ENCODE results near the gene PARVB. TPM values are rescaled to one million over a fixed set of nuclear protein-coding genes. Genes with fewer than 3 reads are reported as not detected.

PARVB gene
- total and polyA plus RNA-seq, 9 donors, result 12.3 to 62.9 (median 39.1) TPM

DNA sequence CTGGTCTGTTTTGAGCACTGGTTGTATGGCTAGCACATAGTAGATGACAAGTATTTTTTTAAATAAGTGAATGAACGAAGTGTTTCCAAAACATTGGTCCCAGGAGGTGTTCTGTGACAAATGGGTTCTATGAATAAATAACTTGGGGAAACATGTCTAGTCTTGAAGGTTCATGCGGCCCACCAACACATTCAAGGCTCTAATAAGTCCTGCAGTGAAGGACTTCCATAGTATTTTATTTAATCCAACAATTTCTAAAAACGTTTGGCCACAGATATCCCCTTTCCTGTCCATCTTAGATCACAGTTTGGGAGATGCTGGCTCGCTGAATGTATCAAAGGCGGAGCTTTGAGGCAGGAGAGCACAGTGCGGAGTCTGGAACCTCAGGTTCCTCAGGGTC, 179.1 kb downstream of the PARVB start:
- DNase-seq, result no peak
- TF ChIP-seq EP300 (IDR thresholded peaks at IDR 0.05), result no peak
- no peak for TF ChIP-seq POLR2A (IDR thresholded peaks at IDR 0.05)
- TF ChIP-seq, protein P1, sequence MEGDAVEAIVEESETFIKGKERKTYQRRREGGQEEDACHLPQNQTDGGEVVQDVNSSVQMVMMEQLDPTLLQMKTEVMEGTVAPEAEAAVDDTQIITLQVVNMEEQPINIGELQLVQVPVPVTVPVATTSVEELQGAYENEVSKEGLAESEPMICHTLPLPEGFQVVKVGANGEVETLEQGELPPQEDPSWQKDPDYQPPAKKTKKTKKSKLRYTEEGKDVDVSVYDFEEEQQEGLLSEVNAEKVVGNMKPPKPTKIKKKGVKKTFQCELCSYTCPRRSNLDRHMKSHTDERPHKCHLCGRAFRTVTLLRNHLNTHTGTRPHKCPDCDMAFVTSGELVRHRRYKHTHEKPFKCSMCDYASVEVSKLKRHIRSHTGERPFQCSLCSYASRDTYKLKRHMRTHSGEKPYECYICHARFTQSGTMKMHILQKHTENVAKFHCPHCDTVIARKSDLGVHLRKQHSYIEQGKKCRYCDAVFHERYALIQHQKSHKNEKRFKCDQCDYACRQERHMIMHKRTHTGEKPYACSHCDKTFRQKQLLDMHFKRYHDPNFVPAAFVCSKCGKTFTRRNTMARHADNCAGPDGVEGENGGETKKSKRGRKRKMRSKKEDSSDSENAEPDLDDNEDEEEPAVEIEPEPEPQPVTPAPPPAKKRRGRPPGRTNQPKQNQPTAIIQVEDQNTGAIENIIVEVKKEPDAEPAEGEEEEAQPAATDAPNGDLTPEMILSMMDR (IDR thresholded peaks at IDR 0.05), result no peak
- H3K9me3 ChIP-seq, result no peaks in the 10 kb centered on the region
- no peaks in the 10 kb centered on the region for H3K27me3 ChIP-seq
- no peaks in the 10 kb centered on the region for H3K36me3 ChIP-seq
- H3K4me3 ChIP-seq, result no peak overlapping the region
- intact Hi-C loops (cut with DNase I), result no loop called here
- WGBS, 3 donors, result 65 to 89% (median 68%) methylated on average over 6 of the region's 6 CpGs
- H3K4me1 ChIP-seq (ENCODE audit: insufficient read depth), result no peaks in the 10 kb centered on the region
- no peak overlapping the region for H3K27ac ChIP-seq

DNA sequence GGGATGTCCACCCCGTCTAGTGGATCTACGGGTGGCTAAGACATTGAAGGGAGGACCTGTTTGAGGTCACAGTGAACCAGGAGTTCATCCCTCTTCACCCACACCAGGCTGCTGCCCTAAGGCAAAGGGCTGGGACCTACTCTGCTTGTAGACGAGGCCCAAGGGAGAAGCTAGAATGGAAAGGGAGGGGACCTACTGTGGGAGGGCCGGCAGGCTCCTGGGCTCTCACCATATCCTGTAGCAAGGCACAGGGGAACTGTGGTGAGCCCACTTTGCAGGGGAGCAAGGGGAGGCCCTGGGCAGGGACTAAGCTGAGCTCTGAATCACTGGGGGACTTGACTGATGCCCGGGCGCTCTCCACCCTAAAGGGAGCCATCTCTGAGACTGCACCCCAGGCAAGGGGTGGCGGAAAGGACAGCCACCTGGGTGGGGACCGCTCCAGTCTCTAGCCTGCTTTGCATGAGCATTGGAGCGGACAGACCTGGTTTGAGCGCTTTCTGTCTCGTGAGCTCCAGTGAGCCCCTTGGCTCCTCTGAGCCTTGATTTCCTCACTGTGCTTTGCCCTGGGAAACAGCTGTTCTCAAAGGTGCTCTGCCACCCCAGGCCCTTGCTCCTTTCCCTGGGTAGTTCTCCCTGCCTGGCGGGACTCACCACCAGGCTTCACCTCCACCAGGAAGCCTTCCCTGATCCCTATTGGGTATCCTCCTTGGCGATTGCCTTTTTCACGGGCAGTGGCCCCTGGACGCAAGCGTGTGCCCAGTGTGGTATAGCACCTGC, 180.8 kb downstream of the PARVB start:
- no peaks in the 10 kb centered on the region for H3K9me3 ChIP-seq
- 88 to 92% (median 91%) methylated on average over 15 to 16 of the region's 16 CpGs for WGBS, 3 donors

GRCh38 chr22:44205516-44206329, 181.6 kb downstream of the PARVB start:
- Histone ChIP-seq H3K27me3 (no peaks in the 10 kb centered on the region), H3K36me3 (no peaks in the 10 kb centered on the region), H3K9me3 (no peaks in the 10 kb centered on the region), H3K27ac (no peak overlapping the region), H3K4me3 (no peak overlapping the region), H3K4me1 (ENCODE audit: insufficient read depth) (no peaks in the 10 kb centered on the region)
- peak in 1 of 5 donors; percentile 18 for DNase-seq
- TF ChIP-seq, protein P1 (IDR thresholded peaks at IDR 0.05), result no peak
- no peak for TF ChIP-seq POLR2A (IDR thresholded peaks at IDR 0.05)
- TF ChIP-seq EP300 (IDR thresholded peaks at IDR 0.05), result no peak
- 91 to 93% (median 91%) methylated on average over 15 to 16 of the region's 16 CpGs for WGBS, 3 donors
- intact Hi-C loops (cut with DNase I), result no loop called here

More for the DNA sequence above, 180.8 kb downstream of the PARVB start:
- intact Hi-C loops (cut with DNase I), result no loop called here
- no peak overlapping the region for H3K4me3 ChIP-seq
- H3K27me3 ChIP-seq, result no peaks in the 10 kb centered on the region
- peak in 1 of 5 donors; percentile 8 for DNase-seq
- no peaks in the 10 kb centered on the region for H3K36me3 ChIP-seq
- TF ChIP-seq POLR2A (IDR thresholded peaks at IDR 0.05) (no peak), EP300 (IDR thresholded peaks at IDR 0.05) (no peak)
- TF ChIP-seq, protein P1 (IDR thresholded peaks at IDR 0.05), result no peak
- H3K27ac ChIP-seq, result no peak overlapping the region
- no peaks in the 10 kb centered on the region for H3K4me1 ChIP-seq (ENCODE audit: insufficient read depth)

DNA sequence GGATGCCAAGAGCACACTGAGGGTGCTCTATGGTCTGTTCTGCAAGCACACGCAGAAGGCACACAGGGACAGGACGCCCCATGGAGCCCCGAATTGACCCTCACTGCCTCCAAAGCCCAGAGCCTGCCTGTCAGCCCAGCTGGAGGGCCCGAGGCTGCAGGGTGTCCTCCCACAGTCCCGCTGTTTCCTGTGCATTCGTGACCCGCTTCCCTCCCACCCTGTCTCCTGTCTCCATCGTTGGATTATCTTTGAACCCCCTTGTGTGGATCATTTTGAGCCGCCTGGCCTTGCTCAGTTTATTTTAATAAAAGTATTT, 182.2 kb downstream of the PARVB start:
- Histone ChIP-seq H3K4me3 (no peak overlapping the region), H3K4me1 (ENCODE audit: insufficient read depth) (no peaks in the 10 kb centered on the region), H3K36me3 (no peaks in the 10 kb centered on the region), H3K9me3 (no peaks in the 10 kb centered on the region), H3K27ac (no peak overlapping the region), H3K27me3 (no peaks in the 10 kb centered on the region)
- 73 to 80% (median 77%) methylated on average over 9 of the region's 9 CpGs for WGBS, 3 donors
- DNase-seq, result no peak
- TF ChIP-seq EP300 (IDR thresholded peaks at IDR 0.05) (no peak), POLR2A (IDR thresholded peaks at IDR 0.05) (no peak)
- intact Hi-C loops (cut with DNase I), result no loop called here
